Bronchial epithelial cell (primary cell): Measurements from ENCODE around the gene MALRD1. TPM values are rescaled to one million over a fixed set of nuclear protein-coding genes. Genes with fewer than 3 reads are reported as not detected.

ENCODE experiments used
- DNase-seq: peaks from one replicate; pipeline ENCODE4 v3.0.0-alpha.2; 2010; ENCODE audit warnings: low read depth
- FAIRE-seq: peaks from 2 replicates; lab custom pipeline; 2011; peaks lifted over from hg19 to GRCh38; lab: Jason Lieb, UNC
- H3K27me3 ChIP-seq: 2 replicates; pipeline ENCODE4 v1.5.1; 2011; ENCODE audit warnings: low read length; ENCODE audit not compliant: control insufficient read depth, insufficient read depth
- H3K36me3 ChIP-seq: 2 replicates; pipeline ENCODE4 v1.5.1; 2011; ENCODE audit warnings: low read length; ENCODE audit not compliant: control insufficient read depth, insufficient read depth
- H3K4me3 ChIP-seq: 2 replicates; pipeline ENCODE4 v1.5.1; 2011; ENCODE audit warnings: mild to moderate bottlenecking, low read depth, low read length, control low read depth
- CTCF ChIP-seq: IDR thresholded peaks from 2 replicates; pipeline ENCODE4 v1.5.1; 2011; ENCODE audit warnings: mild to moderate bottlenecking, moderate library complexity, low read length, control low read depth, inconsistent platforms; ENCODE audit not compliant: insufficient read depth, severe bottlenecking
- total RNA-seq: library from RNA; depleted of rRNA; stranded (reverse); fragments of >200 nt; gene quantifications from 2 replicates; pipeline ENCODE4 v1.2.1, GENCODE V29; 2014

Gene MALRD1
- total RNA-seq, 1 donor from 2014 or later, result not detected

GRCh38 chr10:19133992-19134391, 85.4 kb downstream of the MALRD1 start:
- Histone ChIP-seq H3K36me3 (no peaks in the 10 kb centered on the region), H3K4me3 (no peak overlapping the region), H3K27me3 (no peaks in the 10 kb centered on the region)
- FAIRE-seq (no peak), DNase-seq (no peak)
- TF ChIP-seq CTCF, result no peak

GRCh38 chr10:19142967-19143366, 94.4 kb downstream of the MALRD1 start:
- TF ChIP-seq CTCF, result no peak
- FAIRE-seq (no peak), DNase-seq (no peak)
- no peaks in the 10 kb centered on the region for H3K36me3 ChIP-seq
- no peak overlapping the region for H3K4me3 ChIP-seq
- no peaks in the 10 kb centered on the region for H3K27me3 ChIP-seq

- no peak for TF ChIP-seq CTCF
- Histone ChIP-seq H3K27me3 (no peaks in the 10 kb centered on the region), H3K4me3 (no peak overlapping the region), H3K36me3 (no peaks in the 10 kb centered on the region)
- no peak for DNase-seq
- FAIRE-seq, result no peak
These were observed 95.6 kb downstream of the MALRD1 start for GRCh38 chr10:19144206-19144605.

- H3K27me3 ChIP-seq, result no peaks in the 10 kb centered on the region
- no peak for TF ChIP-seq CTCF
These were observed 105.8 kb downstream of the MALRD1 start for GRCh38 chr10:19154375-19154774.

GRCh38 chr10:19158358-19158757, 109.8 kb downstream of the MALRD1 start:
- DNase-seq, result no peak
- TF ChIP-seq CTCF, result no peak
- Histone ChIP-seq H3K27me3 (no peaks in the 10 kb centered on the region), H3K36me3 (no peaks in the 10 kb centered on the region), H3K4me3 (no peak overlapping the region)
- no peak for FAIRE-seq

More at GRCh38 chr10:19154375-19154774, 105.8 kb downstream of the MALRD1 start:
- DNase-seq (no peak), FAIRE-seq (no peak)
- Histone ChIP-seq H3K4me3 (no peak overlapping the region), H3K36me3 (no peaks in the 10 kb centered on the region)

GRCh38 chr10:19158870-19159269, 110.3 kb downstream of the MALRD1 start:
- DNase-seq, result no peak

More at GRCh38 chr10:19158870-19159269, 110.3 kb downstream of the MALRD1 start:
- H3K4me3 ChIP-seq, result no peak overlapping the region
- no peak for FAIRE-seq
- no peaks in the 10 kb centered on the region for H3K36me3 ChIP-seq
- no peaks in the 10 kb centered on the region for H3K27me3 ChIP-seq
- no peak for TF ChIP-seq CTCF
